Measurements from ENCODE around the gene PCDHB16. TPM values are rescaled to one million over a fixed set of nuclear protein-coding genes. Genes with fewer than 3 reads are reported as not detected.

PCDHB16 gene
- total and polyA plus RNA-seq, 8 donors: 0.87 to 2.5 (median 1.5) TPM

DNA sequence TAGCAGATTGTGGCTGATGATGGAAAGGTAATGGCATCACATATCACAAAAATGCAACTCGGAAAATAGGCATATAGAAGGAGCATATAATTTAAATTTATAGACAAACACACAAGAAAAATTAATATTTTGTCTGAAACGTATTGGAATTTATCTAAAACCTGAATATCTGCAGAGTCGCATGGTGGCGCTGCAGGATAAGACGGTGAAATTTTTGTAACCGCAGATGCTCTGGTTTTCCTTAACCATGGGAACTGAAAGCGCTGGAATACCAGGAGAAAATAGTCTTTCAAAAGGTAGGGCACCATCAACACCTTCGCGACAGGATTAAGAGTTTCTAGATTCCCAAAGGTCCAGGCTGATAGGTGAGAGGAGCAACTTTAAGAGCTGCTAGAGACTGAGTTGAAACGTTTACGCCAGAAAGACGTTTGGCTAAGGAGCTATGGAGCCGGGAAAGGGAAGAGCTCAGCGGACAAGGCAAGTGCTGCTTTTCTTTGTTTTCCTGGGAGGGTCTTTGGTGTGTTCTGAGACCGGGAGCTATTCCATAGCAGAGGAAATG lies 52.0 kb downstream of the PCDHB16 start:
- peaks cover 0 to 23% (median 5%) of the 10 kb centered on the region in 4 donors for H3K9me3 ChIP-seq
- peak overlapping the region in 1 of 4 donors; percentile 23 for H3K4me3 ChIP-seq
- H3K4me1 ChIP-seq: no peaks in the 10 kb centered on the region
- DNase-seq (peak in 1 of 6 donors; percentile 35), ATAC-seq (no peak), FAIRE-seq (no peak)
- no peak overlapping the region for H3K27ac ChIP-seq
- H3K27me3 ChIP-seq: no peaks in the 10 kb centered on the region
- intact Hi-C loops (cut with DNase I): no loop called here
- WGBS, 2 donors: 6 to 7% methylated on average over 15 of the region's 15 CpGs
- TF ChIP-seq, protein P1, sequence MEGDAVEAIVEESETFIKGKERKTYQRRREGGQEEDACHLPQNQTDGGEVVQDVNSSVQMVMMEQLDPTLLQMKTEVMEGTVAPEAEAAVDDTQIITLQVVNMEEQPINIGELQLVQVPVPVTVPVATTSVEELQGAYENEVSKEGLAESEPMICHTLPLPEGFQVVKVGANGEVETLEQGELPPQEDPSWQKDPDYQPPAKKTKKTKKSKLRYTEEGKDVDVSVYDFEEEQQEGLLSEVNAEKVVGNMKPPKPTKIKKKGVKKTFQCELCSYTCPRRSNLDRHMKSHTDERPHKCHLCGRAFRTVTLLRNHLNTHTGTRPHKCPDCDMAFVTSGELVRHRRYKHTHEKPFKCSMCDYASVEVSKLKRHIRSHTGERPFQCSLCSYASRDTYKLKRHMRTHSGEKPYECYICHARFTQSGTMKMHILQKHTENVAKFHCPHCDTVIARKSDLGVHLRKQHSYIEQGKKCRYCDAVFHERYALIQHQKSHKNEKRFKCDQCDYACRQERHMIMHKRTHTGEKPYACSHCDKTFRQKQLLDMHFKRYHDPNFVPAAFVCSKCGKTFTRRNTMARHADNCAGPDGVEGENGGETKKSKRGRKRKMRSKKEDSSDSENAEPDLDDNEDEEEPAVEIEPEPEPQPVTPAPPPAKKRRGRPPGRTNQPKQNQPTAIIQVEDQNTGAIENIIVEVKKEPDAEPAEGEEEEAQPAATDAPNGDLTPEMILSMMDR (IDR thresholded peaks at IDR 0.05): peak in 1 of 4 donors; percentile 12
- H3K36me3 ChIP-seq: no peaks in the 10 kb centered on the region

Other genes with a start within 250 kb of the PCDHB16 start
Only the 30 nearest of the 37 such genes appear.
- gene PCDHB1, start 131.0 kb upstream of the PCDHB16 start, total RNA-seq: under 1 TPM; 0.09 to 0.35 (median 0.14) TPM
- under 1 TPM; 0.02 to 0.08 TPM for gene PCDHB1, start 131.0 kb upstream of the PCDHB16 start, polyA plus RNA-seq
- 1 to 10 TPM in 2 of 6 donors, under 1 TPM in 4; 0.56 to 2.2 (median 0.62) TPM for gene PCDHB2, start 87.8 kb upstream of the PCDHB16 start, total RNA-seq
- under 1 TPM; 0.23 to 0.70 TPM for gene PCDHB2, start 87.8 kb upstream of the PCDHB16 start, polyA plus RNA-seq
- gene PCDHB3, start 81.9 kb upstream of the PCDHB16 start, total RNA-seq: 1 to 10 TPM in 3 of 6 donors, under 1 TPM in 3; 0.41 to 2.2 (median 1.0) TPM
- 1 to 10 TPM in 1 of 2 donors, under 1 TPM in 1; 0.42 to 1.4 TPM for gene PCDHB3, start 81.9 kb upstream of the PCDHB16 start, polyA plus RNA-seq
- gene PCDHB4, start 60.6 kb upstream of the PCDHB16 start, total RNA-seq: 1 to 10 TPM; 3.3 to 7.2 (median 4.5) TPM
- gene PCDHB4, start 60.6 kb upstream of the PCDHB16 start, polyA plus RNA-seq: 1 to 10 TPM; 1.2 to 5.1 TPM
- 1 to 10 TPM; 2.4 to 6.7 (median 4.6) TPM for gene PCDHB5, start 47.2 kb upstream of the PCDHB16 start, total RNA-seq
- 1 to 10 TPM; 2.3 to 3.6 TPM for gene PCDHB5, start 47.2 kb upstream of the PCDHB16 start, polyA plus RNA-seq
- gene PCDHB6, start 32.3 kb upstream of the PCDHB16 start, total RNA-seq: under 1 TPM; 0.31 to 0.55 (median 0.45) TPM
- under 1 TPM; 0.46 to 0.52 TPM for gene PCDHB6, start 32.3 kb upstream of the PCDHB16 start, polyA plus RNA-seq
- gene PCDHB7, start 9.7 kb upstream of the PCDHB16 start, total RNA-seq: under 1 TPM; 0.23 to 0.70 (median 0.45) TPM
- under 1 TPM; 0.15 to 0.49 TPM for gene PCDHB7, start 9.7 kb upstream of the PCDHB16 start, polyA plus RNA-seq
- 1 to 10 TPM in 5 of 6 donors, under 1 TPM in 1; 0.43 to 2.9 (median 2.4) TPM for gene PCDHB8, start 4.6 kb upstream of the PCDHB16 start, total RNA-seq
- under 1 TPM; 0.46 to 0.49 TPM for gene PCDHB8, start 4.6 kb upstream of the PCDHB16 start, polyA plus RNA-seq
- gene PCDHB9, start 4.8 kb downstream of the PCDHB16 start, total RNA-seq: 1 to 10 TPM in 1 of 6 donors, under 1 TPM in 5; 0.35 to 1.1 (median 0.51) TPM
- 1 to 10 TPM in 1 of 2 donors, under 1 TPM in 1; 0.76 to 1.2 TPM for gene PCDHB9, start 4.8 kb downstream of the PCDHB16 start, polyA plus RNA-seq
- gene PCDHB10, start 10.0 kb downstream of the PCDHB16 start, total RNA-seq: 1 to 10 TPM in 1 of 6 donors, under 1 TPM in 5; 0.49 to 1.5 (median 0.63) TPM
- 1 to 10 TPM in 1 of 2 donors, under 1 TPM in 1; 0.30 to 1.4 TPM for gene PCDHB10, start 10.0 kb downstream of the PCDHB16 start, polyA plus RNA-seq
- gene PCDHB11, start 17.2 kb downstream of the PCDHB16 start, total RNA-seq: 1 to 10 TPM; 2.1 to 9.0 (median 4.9) TPM
- gene PCDHB11, start 17.2 kb downstream of the PCDHB16 start, polyA plus RNA-seq: 1 to 10 TPM in 1 of 2 donors, under 1 TPM in 1; 0.72 to 2.3 TPM
- 1 to 10 TPM; 1.3 to 2.5 (median 1.5) TPM for gene PCDHB12, start 26.3 kb downstream of the PCDHB16 start, total RNA-seq
- 1 to 10 TPM in 1 of 2 donors, under 1 TPM in 1; 0.46 to 1.3 TPM for gene PCDHB12, start 26.3 kb downstream of the PCDHB16 start, polyA plus RNA-seq
- gene PCDHB13, start 31.5 kb downstream of the PCDHB16 start, total RNA-seq: 1 to 10 TPM; 2.4 to 3.3 (median 3.0) TPM
- 1 to 10 TPM; 1.2 to 1.9 TPM for gene PCDHB13, start 31.5 kb downstream of the PCDHB16 start, polyA plus RNA-seq
- 1 to 10 TPM; 1.9 to 2.7 (median 2.1) TPM for gene PCDHB14, start 41.0 kb downstream of the PCDHB16 start, total RNA-seq
- gene PCDHB14, start 41.0 kb downstream of the PCDHB16 start, polyA plus RNA-seq: 1 to 10 TPM; 2.8 to 2.9 TPM
- 1 to 10 TPM; 1.7 to 2.6 (median 2.4) TPM for gene PCDHB15, start 63.0 kb downstream of the PCDHB16 start, total RNA-seq
- gene PCDHB15, start 63.0 kb downstream of the PCDHB16 start, polyA plus RNA-seq: 1 to 10 TPM; 1.8 to 2.8 TPM
- under 1 TPM in 5 of 6 donors, not detected in 1; 0.14 to 0.69 (median 0.19) TPM for gene SLC25A2, start 121.7 kb downstream of the PCDHB16 start, total RNA-seq
- under 1 TPM in 1 of 2 donors, not detected in 1; 0.30 TPM for gene SLC25A2, start 121.7 kb downstream of the PCDHB16 start, polyA plus RNA-seq
- 10 to 100 TPM; 17.7 to 40.2 (median 22.7) TPM for gene TAF7, start 138.4 kb downstream of the PCDHB16 start, total RNA-seq
- gene TAF7, start 138.4 kb downstream of the PCDHB16 start, polyA plus RNA-seq: 10 to 100 TPM; 16.6 to 47.4 TPM
- gene PCDHGA1, start 148.1 kb downstream of the PCDHB16 start, total RNA-seq: under 1 TPM; 0.22 to 0.67 (median 0.40) TPM
- under 1 TPM; 0.19 to 0.33 TPM for gene PCDHGA1, start 148.1 kb downstream of the PCDHB16 start, polyA plus RNA-seq
- gene PCDHGA2, start 156.4 kb downstream of the PCDHB16 start, total RNA-seq: 1 to 10 TPM in 5 of 6 donors, under 1 TPM in 1; 0.75 to 2.1 (median 1.5) TPM
- under 1 TPM; 0.46 to 0.94 TPM for gene PCDHGA2, start 156.4 kb downstream of the PCDHB16 start, polyA plus RNA-seq
- gene PCDHGA3, start 161.4 kb downstream of the PCDHB16 start, total RNA-seq: 1 to 10 TPM in 5 of 6 donors, under 1 TPM in 1; 0.98 to 2.4 (median 1.7) TPM
- under 1 TPM; 0.52 to 0.87 TPM for gene PCDHGA3, start 161.4 kb downstream of the PCDHB16 start, polyA plus RNA-seq
- gene PCDHGB1, start 167.7 kb downstream of the PCDHB16 start, total RNA-seq: 1 to 10 TPM; 1.5 to 3.2 (median 1.9) TPM
- gene PCDHGB1, start 167.7 kb downstream of the PCDHB16 start, polyA plus RNA-seq: 1 to 10 TPM in 1 of 2 donors, under 1 TPM in 1; 0.31 to 1.1 TPM
- 1 to 10 TPM; 1.8 to 2.9 (median 2.2) TPM for gene PCDHGA4, start 172.6 kb downstream of the PCDHB16 start, total RNA-seq
- gene PCDHGA4, start 172.6 kb downstream of the PCDHB16 start, polyA plus RNA-seq: 1 to 10 TPM in 1 of 2 donors, under 1 TPM in 1; 0.61 to 1.0 TPM
- 1 to 10 TPM; 1.8 to 2.8 (median 2.2) TPM for gene PCDHGB2, start 177.6 kb downstream of the PCDHB16 start, total RNA-seq
- 1 to 10 TPM in 1 of 2 donors, under 1 TPM in 1; 0.63 to 1.1 TPM for gene PCDHGB2, start 177.6 kb downstream of the PCDHB16 start, polyA plus RNA-seq
- gene PCDHGA5, start 181.8 kb downstream of the PCDHB16 start, total RNA-seq: 1 to 10 TPM; 1.2 to 2.1 (median 1.6) TPM
- 1 to 10 TPM in 1 of 2 donors, under 1 TPM in 1; 0.40 to 1.1 TPM for gene PCDHGA5, start 181.8 kb downstream of the PCDHB16 start, polyA plus RNA-seq
- 1 to 10 TPM; 1.7 to 3.0 (median 2.3) TPM for gene PCDHGB3, start 187.9 kb downstream of the PCDHB16 start, total RNA-seq
- under 1 TPM; 0.59 to 0.99 TPM for gene PCDHGB3, start 187.9 kb downstream of the PCDHB16 start, polyA plus RNA-seq
- gene PCDHGA6, start 191.5 kb downstream of the PCDHB16 start, total RNA-seq: 1 to 10 TPM; 1.4 to 3.1 (median 2.0) TPM
- 1 to 10 TPM; 1.1 to 1.4 TPM for gene PCDHGA6, start 191.5 kb downstream of the PCDHB16 start, polyA plus RNA-seq
- 1 to 10 TPM; 1.2 to 2.0 (median 1.7) TPM for gene PCDHGA7, start 200.4 kb downstream of the PCDHB16 start, total RNA-seq
- 1 to 10 TPM in 1 of 2 donors, under 1 TPM in 1; 0.92 to 1.3 TPM for gene PCDHGA7, start 200.4 kb downstream of the PCDHB16 start, polyA plus RNA-seq
- 1 to 10 TPM; 1.5 to 3.1 (median 1.9) TPM for gene PCDHGB4, start 205.3 kb downstream of the PCDHB16 start, total RNA-seq
- under 1 TPM; 0.56 to 0.65 TPM for gene PCDHGB4, start 205.3 kb downstream of the PCDHB16 start, polyA plus RNA-seq
- 1 to 10 TPM in 2 of 6 donors, under 1 TPM in 4; 0.72 to 1.1 (median 0.91) TPM for gene PCDHGA8, start 210.2 kb downstream of the PCDHB16 start, total RNA-seq
- gene PCDHGA8, start 210.2 kb downstream of the PCDHB16 start, polyA plus RNA-seq: under 1 TPM; 0.12 to 0.49 TPM
- 1 to 10 TPM; 4.0 to 7.9 (median 5.4) TPM for gene PCDHGB5, start 215.6 kb downstream of the PCDHB16 start, total RNA-seq
- gene PCDHGB5, start 215.6 kb downstream of the PCDHB16 start, polyA plus RNA-seq: 1 to 10 TPM; 1.1 to 1.4 TPM